WERI-Rb-1 (cell line): Measurements from ENCODE around the gene KDM4B.

ENCODE experiments used
- DNase-seq: peaks from one replicate; pipeline ENCODE4 v3.0.0-alpha.2; 2020
- H3K27ac ChIP-seq: fragments of 250-450 bp; sonication (Bioruptor Pico); 2 replicates; pipeline ENCODE4 v1.5.1; 2020; ENCODE audit warnings: mild to moderate bottlenecking, moderate library complexity
- H3K27me3 ChIP-seq: fragments of 250-450 bp; sonication (Bioruptor Pico); 2 replicates; pipeline ENCODE4 v1.5.1; 2021; ENCODE audit warnings: mild to moderate bottlenecking, low read depth, moderate library complexity; ENCODE audit not compliant: insufficient read depth, severe bottlenecking
- H3K36me3 ChIP-seq: fragments of 250-450 bp; sonication (Bioruptor Pico); 2 replicates; pipeline ENCODE4 v1.5.1; 2020; ENCODE audit warnings: mild to moderate bottlenecking, moderate library complexity
- H3K4me3 ChIP-seq: 2 replicates; pipeline ENCODE4 v1.5.1; 2011; ENCODE audit warnings: low read depth, mild to moderate bottlenecking, control low read depth, low read length
- H3K9me3 ChIP-seq: fragments of 250-450 bp; sonication (Bioruptor Pico); 2 replicates; pipeline ENCODE4 v1.5.1; 2021; ENCODE audit warnings: mild to moderate bottlenecking, moderate library complexity; ENCODE audit not compliant: severe bottlenecking
- CTCF ChIP-seq: IDR thresholded peaks from 2 replicates; pipeline ENCODE4 v1.5.1; 2011; ENCODE audit warnings: low read depth, mild to moderate bottlenecking, control low read depth, inconsistent platforms, low read length

Gene KDM4B

GRCh38 chr19:5042556-5042955 is 73.6 kb downstream of the KDM4B start:
- Histone ChIP-seq H3K4me3 (no peak overlapping the region), H3K36me3 (peaks cover 59% of the 10 kb centered on the region), H3K9me3 (no peaks in the 10 kb centered on the region), H3K27me3 (no peaks in the 10 kb centered on the region), H3K27ac (no peak overlapping the region)
- no peak for TF ChIP-seq CTCF
- DNase-seq = no peak

GRCh38 chr19:5045029-5045428 is 76.1 kb downstream of the KDM4B start:
- no peaks in the 10 kb centered on the region for H3K27me3 ChIP-seq
- no peak overlapping the region for H3K27ac ChIP-seq
- no peaks in the 10 kb centered on the region for H3K9me3 ChIP-seq
- H3K4me3 ChIP-seq = no peak overlapping the region
- no peak for DNase-seq
- peaks cover 57% of the 10 kb centered on the region for H3K36me3 ChIP-seq
- no peak for TF ChIP-seq CTCF

- H3K27ac ChIP-seq = no peak overlapping the region
- H3K9me3 ChIP-seq = no peaks in the 10 kb centered on the region
- TF ChIP-seq CTCF = no peak
- peaks cover 57% of the 10 kb centered on the region for H3K36me3 ChIP-seq
- H3K27me3 ChIP-seq = no peaks in the 10 kb centered on the region
- H3K4me3 ChIP-seq = no peak overlapping the region
- DNase-seq = no peak
These were observed 77.0 kb downstream of the KDM4B start for GRCh38 chr19:5045956-5046338.

DNA sequence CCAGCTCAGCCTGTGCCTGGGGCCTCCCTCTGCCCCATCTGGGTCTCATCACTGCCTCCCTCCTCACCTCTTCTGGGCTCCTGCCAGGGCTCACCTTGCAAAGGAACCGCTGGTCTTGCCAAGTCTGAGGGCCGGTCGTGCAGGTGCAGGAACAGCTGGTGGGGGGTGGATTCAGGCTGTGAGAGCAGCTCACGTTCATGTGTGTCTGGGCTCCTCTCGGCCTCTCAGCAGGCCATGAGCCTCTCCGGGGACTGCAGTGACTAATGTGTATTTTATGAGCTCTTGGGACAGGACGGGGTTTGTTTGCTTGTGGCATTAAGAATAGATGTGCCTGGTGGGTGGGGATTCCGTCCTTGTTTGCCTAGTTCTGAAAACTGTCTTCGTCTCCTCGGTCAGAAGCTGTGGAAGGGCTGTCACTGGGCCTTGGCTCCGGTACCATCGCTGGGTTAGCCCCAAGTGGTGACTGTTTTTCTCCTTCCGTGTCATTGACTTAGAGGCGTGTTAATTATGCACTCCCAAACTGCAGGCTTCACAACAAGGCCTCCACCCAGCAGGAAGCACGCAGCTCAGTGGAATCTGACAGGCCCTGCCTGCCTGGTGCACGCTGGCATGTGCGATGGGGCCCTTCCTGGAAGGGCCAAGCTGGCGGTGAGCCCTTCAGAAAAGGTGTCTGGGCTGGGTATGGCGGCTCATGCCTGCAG is 77.6 kb downstream of the KDM4B start:
- TF ChIP-seq CTCF = no peak
- no peak for DNase-seq
- no peak overlapping the region for H3K27ac ChIP-seq

DNA sequence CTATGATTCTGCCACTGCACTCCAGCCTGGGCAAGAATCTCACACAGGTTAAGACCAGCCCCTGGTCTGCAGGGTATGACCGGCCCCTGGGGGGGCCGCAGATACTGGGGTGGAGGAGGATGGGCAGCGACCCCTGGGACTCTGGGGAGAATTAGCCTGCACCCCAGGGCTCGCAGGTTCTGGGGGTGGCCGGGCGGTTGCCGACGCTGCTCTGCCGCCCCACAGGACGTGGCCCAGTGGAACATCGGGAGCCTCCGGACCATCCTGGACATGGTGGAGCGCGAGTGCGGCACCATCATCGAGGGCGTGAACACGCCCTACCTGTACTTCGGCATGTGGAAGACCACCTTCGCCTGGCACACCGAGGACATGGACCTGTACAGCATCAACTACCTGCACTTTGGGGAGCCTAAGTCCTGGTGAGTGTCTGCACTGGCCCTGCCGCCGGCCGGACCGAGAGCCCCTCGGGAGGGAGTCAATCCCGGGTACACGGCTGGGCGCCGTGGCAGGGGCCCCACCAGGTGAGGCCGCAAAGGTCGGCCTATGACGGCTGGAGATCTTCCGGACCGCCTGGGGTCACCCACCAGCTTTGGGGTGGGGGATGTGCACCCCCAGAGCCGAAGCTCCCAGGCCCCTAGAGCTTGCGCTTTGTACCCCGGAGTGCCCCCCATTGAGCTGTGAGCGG is 78.5 kb downstream of the KDM4B start:
- H3K9me3 ChIP-seq = no peaks in the 10 kb centered on the region
- H3K36me3 ChIP-seq = peaks cover 50% of the 10 kb centered on the region
- no peak for TF ChIP-seq CTCF
- no peak overlapping the region for H3K4me3 ChIP-seq
- H3K27ac ChIP-seq = no peak overlapping the region
- DNase-seq = no peak
- H3K27me3 ChIP-seq = no peaks in the 10 kb centered on the region

More for the DNA sequence above, 77.6 kb downstream of the KDM4B start:
- H3K4me3 ChIP-seq = no peak overlapping the region
- no peaks in the 10 kb centered on the region for H3K27me3 ChIP-seq
- no peaks in the 10 kb centered on the region for H3K9me3 ChIP-seq
- peaks cover 56% of the 10 kb centered on the region for H3K36me3 ChIP-seq
